IPS DF 6.9 (cell line): ENCODE results near the gene INHBC.
"Not testable (repeated sequence)": the region's sequence is repeated elsewhere in the genome, so short reads cannot be mapped to it uniquely, and the experiment has no call there.

ENCODE experiments used
- DNase-seq: peaks from one replicate; pipeline ENCODE4 v3.0.0-alpha.2; 2013; ENCODE audit warnings: low read depth, low spot score
- H3K27ac ChIP-seq: one replicate; pipeline ENCODE4 v1.5.1; 2013; ENCODE audit warnings: low read length, control low read depth
- H3K27me3 ChIP-seq: 2 replicates; pipeline ENCODE4 v1.6.1; 2013; ENCODE audit warnings: mild to moderate bottlenecking, low read length; ENCODE audit not compliant: control insufficient read depth, insufficient read depth
- H3K36me3 ChIP-seq: 2 replicates; pipeline ENCODE4 v1.6.1; 2013; ENCODE audit warnings: low read length; ENCODE audit not compliant: control insufficient read depth, insufficient read depth
- H3K4me1 ChIP-seq: 2 replicates; pipeline ENCODE4 v1.6.1; 2013; ENCODE audit warnings: low read length; ENCODE audit not compliant: control insufficient read depth, insufficient read depth
- H3K4me3 ChIP-seq: 2 replicates; pipeline ENCODE4 v1.5.1; 2013; ENCODE audit warnings: mild to moderate bottlenecking, low read length
- H3K9me3 ChIP-seq: 2 replicates; pipeline ENCODE4 v1.6.1; 2013; ENCODE audit warnings: low read length, inconsistent platforms; ENCODE audit not compliant: control insufficient read depth, insufficient read depth
- WGBS: extraction: QIAGEN DNeasy Blood & Tissue Kit; methylation state at CpG from one replicate; pipeline ENCODE4 v1.1.7; 2013; ENCODE audit warnings: mixed read lengths, missing lambda C conversion rate; ENCODE audit not compliant: insufficient read length, insufficient coverage; 5-methylcytosine and 5-hydroxymethylcytosine counted together

INHBC gene

DNA sequence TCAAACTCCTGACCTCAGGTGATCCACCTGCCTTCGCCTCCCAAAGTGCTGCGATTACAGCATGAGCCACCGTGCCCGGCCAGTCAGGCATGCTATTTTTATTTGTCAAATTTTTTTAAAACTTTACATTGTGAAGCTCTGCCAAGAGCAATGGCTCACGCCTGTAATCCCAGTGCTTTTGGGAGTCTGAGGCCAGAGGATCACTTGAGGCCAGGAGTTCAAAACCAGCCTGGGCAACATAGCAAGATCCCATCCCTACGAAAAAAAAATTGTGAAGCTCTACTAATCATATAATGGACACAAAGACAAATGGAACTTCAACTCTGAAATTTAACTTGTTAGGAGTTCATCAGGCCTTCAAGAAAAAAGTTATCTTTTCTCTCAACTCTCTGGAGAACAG, 5.6 kb upstream of the INHBC start:
- no peaks in the 10 kb centered on the region for H3K36me3 ChIP-seq
- no peaks in the 10 kb centered on the region for H3K9me3 ChIP-seq
- no peaks in the 10 kb centered on the region for H3K27me3 ChIP-seq
- H3K4me1 ChIP-seq: no peaks in the 10 kb centered on the region
- H3K4me3 ChIP-seq: no peak overlapping the region
- no peak for DNase-seq
- WGBS: no CpG with 5 or more reads among the region's 6 CpGs
- H3K27ac ChIP-seq: no peak overlapping the region

- DNase-seq: no peak
- no peaks in the 10 kb centered on the region for H3K4me1 ChIP-seq
- no peaks in the 10 kb centered on the region for H3K9me3 ChIP-seq
- H3K36me3 ChIP-seq: no peaks in the 10 kb centered on the region
- WGBS: no CpG with 5 or more reads among the region's 9 CpGs
- no peaks in the 10 kb centered on the region for H3K27me3 ChIP-seq
- H3K27ac ChIP-seq: no peak overlapping the region
- H3K4me3 ChIP-seq: peak overlapping the region; percentile 64; the same call in 1 of the 2 replicates
Observed at GRCh38 chr12:57429473-57430111, 5.0 kb upstream of the INHBC start.

- H3K27me3 ChIP-seq: no peaks in the 10 kb centered on the region
- no peak overlapping the region for H3K27ac ChIP-seq
- peak overlapping the region; percentile 64; the same call in 1 of the 2 replicates for H3K4me3 ChIP-seq
- DNase-seq: no peak
- no CpG with 5 or more reads among the region's 74 CpGs for WGBS
- H3K9me3 ChIP-seq: no peaks in the 10 kb centered on the region
- H3K36me3 ChIP-seq: no peaks in the 10 kb centered on the region
- H3K4me1 ChIP-seq: no peaks in the 10 kb centered on the region
Observed at GRCh38 chr12:57430112-57430930, 4.3 kb upstream of the INHBC start.

DNA sequence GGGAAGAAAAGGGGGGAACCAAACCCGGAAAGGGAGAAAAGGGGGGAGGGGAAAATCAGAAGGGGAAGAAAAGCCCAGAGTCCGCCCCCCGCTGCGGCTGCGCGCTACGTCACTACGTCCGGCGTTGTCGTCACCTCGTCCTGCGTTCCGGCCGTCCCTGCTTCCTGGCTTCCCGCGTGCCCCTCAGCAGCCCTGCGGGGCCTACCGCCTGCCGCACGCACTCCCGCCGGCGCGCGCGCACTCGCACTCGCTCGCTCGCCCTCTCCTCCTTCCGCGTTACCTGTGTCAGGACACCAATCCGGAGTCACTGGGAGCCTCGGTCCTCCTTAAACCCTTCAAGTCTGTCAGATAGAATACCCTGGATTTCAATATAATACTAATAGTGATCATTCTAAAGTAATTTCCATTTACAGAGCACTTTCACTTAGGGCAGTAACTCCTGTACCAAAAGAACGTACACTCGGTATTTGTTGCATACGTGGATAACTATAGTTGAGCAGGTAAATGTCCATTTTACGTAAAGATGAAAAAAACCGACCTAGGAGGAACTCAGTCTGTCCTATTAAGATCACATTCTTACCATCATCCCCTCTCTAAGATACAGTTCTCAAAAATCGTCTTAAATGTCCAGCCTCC, 3.5 kb upstream of the INHBC start, which contains the start of gene R3HDM2:
Gene R3HDM2 (minus strand): TSS at position 113 of the 636 bp plus-strand sequence. CDS start 120,615 bp downstream, outside the sequence.
- Histone ChIP-seq H3K4me1 (no peaks in the 10 kb centered on the region), H3K4me3 (peak within 1 kb of the TSS; percentile 64; the same call in 1 of the 2 replicates), H3K36me3 (no peaks in the 10 kb centered on the region), H3K27me3 (no peaks in the 10 kb centered on the region), H3K27ac (no peak within 1 kb of the TSS), H3K9me3 (no peaks in the 10 kb centered on the region)
- peak; percentile 87 for DNase-seq
- WGBS: no CpG with 5 or more reads among the region's 41 CpGs

GRCh38 chr12:57431654-57432188, 2.9 kb upstream of the INHBC start:
- Histone ChIP-seq H3K27me3 (no peaks in the 10 kb centered on the region), H3K36me3 (no peaks in the 10 kb centered on the region), H3K4me1 (no peaks in the 10 kb centered on the region), H3K27ac (no peak overlapping the region), H3K4me3 (no peak overlapping the region), H3K9me3 (no peaks in the 10 kb centered on the region)
- DNase-seq: no peak
- no CpG with 5 or more reads among the region's 11 CpGs for WGBS

DNA sequence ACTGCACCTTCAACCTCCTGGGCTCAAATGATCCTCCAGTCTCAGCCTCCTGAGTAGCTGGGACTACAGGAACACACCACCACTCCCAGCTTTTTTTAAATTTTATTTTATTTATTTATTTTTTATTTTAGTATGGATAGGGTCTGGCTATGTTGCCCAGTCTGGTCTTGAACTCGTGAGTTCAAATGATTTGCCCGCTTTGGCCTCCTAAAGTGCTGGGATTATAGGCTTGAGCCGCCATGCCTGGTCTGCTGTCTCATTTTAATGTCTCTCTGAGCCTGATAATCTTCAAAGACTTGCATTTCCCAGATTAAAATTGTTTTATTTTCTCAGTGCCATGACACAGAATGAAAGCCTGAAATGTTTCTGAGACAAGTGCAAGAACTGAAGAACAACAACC, 1.2 kb upstream of the INHBC start:
- no peak overlapping the region for H3K4me3 ChIP-seq
- H3K27ac ChIP-seq: no peak overlapping the region
- no peaks in the 10 kb centered on the region for H3K9me3 ChIP-seq
- no CpG with 5 or more reads among the region's 3 CpGs for WGBS
- no peak for DNase-seq
- no peaks in the 10 kb centered on the region for H3K36me3 ChIP-seq
- H3K27me3 ChIP-seq: no peaks in the 10 kb centered on the region
- H3K4me1 ChIP-seq: no peaks in the 10 kb centered on the region

DNA sequence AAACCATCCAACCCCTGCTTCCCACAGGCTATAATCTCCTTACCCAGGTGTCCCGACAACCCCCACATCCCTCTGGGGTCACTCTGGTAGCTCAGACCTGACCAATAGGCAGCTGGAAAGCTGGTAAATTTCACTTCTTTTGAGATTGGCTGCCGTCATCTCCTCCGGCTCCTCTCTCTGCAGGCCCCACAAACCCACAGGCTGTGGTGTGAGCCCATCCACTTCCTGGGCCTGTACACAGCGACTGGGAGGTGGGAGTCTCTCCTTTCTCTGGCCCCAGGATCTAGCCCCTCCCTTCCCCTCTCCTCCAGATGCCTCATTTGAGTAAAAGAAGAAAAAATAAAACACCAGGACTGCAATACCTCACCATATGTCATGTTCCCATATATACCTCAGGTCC, 709 bp downstream of the INHBC start:
- WGBS: no CpG with 5 or more reads among the region's 4 CpGs

DNA sequence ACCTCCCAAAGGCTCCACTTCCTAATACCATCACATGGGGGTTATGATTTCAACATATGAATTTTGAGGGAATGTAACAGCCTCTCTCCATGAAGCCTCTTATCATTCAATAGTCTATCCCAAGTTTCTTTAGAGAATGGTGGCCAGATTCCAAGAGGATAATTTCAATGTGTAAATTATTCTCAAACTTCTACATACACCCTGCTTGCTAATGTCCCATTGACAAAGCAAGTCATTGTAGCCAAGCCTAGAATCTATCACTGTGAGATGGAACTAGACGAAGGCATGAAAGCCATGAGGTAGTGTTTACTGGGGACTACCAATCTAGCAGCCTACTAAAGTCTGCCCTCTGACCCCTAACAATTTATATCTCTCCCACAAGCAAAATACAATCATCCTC, 3.8 kb downstream of the INHBC start:
- Histone ChIP-seq H3K27ac (no peak overlapping the region), H3K27me3 (no peaks in the 10 kb centered on the region), H3K9me3 (no peaks in the 10 kb centered on the region; the same call in 1 of the 2 replicates), H3K36me3 (no peaks in the 10 kb centered on the region), H3K4me3 (no peak overlapping the region), H3K4me1 (no peaks in the 10 kb centered on the region)
- no CpG with 5 or more reads among the region's 1 CpG for WGBS
- DNase-seq: no peak

More for the DNA sequence above, 709 bp downstream of the INHBC start:
- Histone ChIP-seq H3K4me1 (no peaks in the 10 kb centered on the region), H3K36me3 (no peaks in the 10 kb centered on the region), H3K4me3 (no peak overlapping the region), H3K27ac (no peak overlapping the region), H3K9me3 (no peaks in the 10 kb centered on the region), H3K27me3 (no peaks in the 10 kb centered on the region)
- DNase-seq: no peak

- WGBS: no CpG with 5 or more reads among the region's 4 CpGs
- DNase-seq: no peak
- Histone ChIP-seq H3K4me1 (no peaks in the 10 kb centered on the region), H3K27me3 (no peaks in the 10 kb centered on the region), H3K9me3 (no peaks in the 10 kb centered on the region; the same call in 1 of the 2 replicates), H3K4me3 (no peak overlapping the region), H3K27ac (no peak overlapping the region), H3K36me3 (no peaks in the 10 kb centered on the region)
Observed at GRCh38 chr12:57439762-57440266, 5.2 kb downstream of the INHBC start.

GRCh38 chr12:57441393-57441792, 6.8 kb downstream of the INHBC start:
- whole genome bisulfite sequencing: no CpG with 5 or more reads among the region's 2 CpGs
- H3K4me1 ChIP-seq, H3K27ac ChIP-seq, H3K27me3 ChIP-seq, H3K36me3 ChIP-seq, DNase-seq, H3K4me3 ChIP-seq, H3K9me3 ChIP-seq: not testable (repeated sequence)
